HG02642 (cell line): ENCODE data around the gene TPRG1.

Experiments used
- ATAC-seq: cut with Tn5 transposase; IDR thresholded peaks from one replicate; pipeline ENCODE4 v1.9.1; 2021; ENCODE audit warnings: mild to moderate bottlenecking; ENCODE audit not compliant: unreplicated experiment, poor library complexity

Gene TPRG1

DNA sequence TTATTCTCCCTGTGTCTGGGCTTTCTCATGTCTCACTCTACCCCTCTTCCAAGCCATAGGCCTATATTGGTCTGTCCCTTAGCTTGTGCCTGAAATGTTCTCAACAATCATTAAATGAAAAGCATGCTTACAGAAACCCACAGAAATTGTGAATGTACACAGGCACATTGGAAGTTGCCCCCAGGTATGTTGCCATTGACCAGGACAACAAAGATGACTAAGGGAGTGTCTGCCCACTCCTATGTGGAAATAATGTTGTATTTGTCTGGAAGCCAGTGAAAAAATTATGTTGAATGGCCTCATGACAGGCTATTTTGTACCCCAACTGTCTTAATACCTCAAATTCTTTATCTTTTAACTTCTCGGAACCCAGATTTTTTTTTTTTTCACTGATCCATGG, 102.0 kb downstream of the TPRG1 start:
- ATAC-seq, result no peak

DNA sequence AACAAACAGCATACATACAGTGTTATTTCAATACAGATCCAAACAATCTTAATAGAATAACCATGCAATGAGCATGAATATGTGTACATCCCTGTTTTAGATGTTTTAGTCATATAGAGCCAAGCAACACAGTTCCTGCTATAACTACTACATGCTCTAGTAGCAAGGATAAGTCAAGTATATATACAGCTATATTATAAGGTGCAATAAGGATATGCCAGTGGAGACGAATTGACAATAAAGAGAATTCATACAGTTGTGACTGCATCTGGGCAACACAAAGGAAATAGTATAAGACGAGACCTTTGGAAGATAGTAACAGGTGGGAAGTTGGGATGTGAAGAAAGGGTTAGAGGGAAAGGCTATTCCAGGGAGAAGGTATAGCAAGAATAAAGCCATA, 103.4 kb downstream of the TPRG1 start:
- ATAC-seq, result no peak

DNA sequence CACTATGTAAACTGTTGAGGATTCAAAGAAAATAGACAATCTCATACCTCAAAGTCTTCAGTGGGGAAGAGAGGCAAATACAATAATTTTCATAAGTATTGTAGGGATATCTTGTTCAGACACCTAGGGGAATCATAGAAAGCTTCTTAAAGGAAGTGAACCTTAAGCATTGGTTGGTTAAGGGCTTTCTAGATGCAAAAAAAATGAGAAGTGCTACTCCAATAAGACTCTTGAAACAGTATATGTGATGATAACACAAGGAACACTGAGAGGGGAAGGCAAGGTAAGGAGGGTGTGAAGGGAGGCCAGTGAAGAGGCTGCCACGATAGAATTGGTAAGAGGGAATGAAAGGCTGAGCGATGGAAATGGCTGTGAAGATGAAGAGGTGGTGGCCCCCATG, 104.1 kb downstream of the TPRG1 start:
- no peak for ATAC-seq

DNA sequence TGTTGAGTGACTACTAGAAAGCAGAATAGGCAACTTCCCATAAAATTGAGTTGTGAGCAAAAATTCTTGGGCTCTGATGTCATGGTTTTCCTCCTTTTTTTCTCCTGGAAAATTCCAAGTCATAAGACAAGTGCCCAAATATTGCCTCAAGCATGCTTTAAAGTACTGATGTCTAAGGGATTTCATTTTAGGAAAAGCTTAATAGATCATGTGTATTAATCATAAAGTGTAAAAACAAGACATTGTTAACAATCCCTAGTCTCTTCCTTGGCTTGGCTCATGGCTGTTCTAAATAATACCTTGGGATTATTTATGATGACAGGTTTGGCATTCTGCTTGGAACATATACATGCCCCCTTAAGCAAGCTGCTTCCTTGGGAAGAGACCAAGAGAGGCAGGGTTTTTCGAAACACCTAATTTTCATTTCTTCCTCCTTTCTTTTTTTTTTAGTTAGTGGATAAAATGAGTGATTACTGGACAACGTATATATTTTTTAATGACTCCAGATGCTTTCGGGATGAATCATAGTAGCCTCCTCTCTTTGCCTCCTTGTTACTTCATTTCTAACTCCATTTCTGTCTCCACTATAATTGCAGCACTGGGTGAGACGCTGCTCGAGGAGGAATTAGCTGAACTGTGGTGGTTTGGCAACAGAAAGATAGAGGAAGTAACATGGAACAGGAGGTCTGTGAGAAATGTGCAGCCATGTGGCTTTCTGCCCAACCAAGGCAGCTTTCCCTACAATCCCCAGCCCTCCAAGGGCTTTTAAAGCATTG, 104.9 kb downstream of the TPRG1 start:
- no peak for ATAC-seq

DNA sequence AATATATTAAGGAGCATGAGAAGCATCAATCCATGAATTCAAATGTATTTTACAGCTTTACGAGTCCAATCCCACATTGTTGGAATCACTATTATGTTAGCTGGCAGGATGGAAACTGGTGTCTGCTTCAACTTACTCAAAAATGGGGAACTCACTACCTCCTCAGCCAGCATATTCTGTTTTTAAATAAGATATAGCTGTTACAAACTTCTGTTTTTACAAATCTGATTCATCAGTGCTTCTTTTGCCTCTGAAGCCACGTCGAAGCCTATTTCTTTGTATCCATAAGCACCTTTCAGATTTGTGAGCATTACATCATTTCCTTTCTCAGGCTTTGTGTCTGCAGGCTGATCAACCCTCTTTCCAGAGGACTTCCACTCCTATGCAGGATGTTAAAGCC, 105.9 kb downstream of the TPRG1 start:
- ATAC-seq, result no peak

DNA sequence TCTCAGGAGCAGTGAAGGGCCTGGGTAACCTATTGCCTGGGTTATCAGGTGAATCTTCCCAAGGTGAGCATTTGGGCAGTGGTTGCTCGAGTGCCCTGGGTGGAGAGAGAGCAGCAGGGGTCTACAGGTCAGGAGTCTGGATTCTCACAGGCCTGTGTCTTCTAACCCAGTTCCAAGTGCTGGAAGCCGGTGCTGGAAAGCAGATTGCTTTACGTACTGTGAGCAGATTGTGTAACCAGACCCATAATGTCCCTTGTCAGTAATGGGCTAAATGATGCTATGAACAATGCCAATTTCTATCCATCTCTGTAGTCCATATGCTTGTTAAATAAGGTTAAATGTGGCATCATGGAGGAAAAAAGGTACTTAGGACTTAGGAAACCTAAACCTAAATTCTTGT, 106.5 kb downstream of the TPRG1 start:
- ATAC-seq, result no peak

DNA sequence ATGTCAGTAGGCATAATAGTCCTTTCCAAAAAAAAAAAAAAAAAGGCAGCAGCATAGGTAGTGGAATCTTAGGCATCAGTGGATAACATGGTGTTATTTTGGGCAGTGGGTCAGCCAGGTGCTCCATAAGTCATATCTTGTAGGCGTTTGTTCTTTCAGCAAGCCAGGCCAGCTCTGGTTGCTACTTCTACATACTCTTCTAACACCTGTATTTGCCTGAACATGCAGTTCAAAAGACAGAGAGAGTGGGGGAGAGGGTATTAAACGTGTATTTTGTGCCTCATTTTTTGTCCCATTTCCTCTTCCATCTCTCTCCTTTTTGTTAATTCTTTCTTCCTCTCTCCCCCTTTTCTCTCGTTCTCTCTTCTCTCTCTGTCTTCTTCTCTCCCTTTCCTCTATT, 110.4 kb downstream of the TPRG1 start:
- no peak for ATAC-seq

DNA sequence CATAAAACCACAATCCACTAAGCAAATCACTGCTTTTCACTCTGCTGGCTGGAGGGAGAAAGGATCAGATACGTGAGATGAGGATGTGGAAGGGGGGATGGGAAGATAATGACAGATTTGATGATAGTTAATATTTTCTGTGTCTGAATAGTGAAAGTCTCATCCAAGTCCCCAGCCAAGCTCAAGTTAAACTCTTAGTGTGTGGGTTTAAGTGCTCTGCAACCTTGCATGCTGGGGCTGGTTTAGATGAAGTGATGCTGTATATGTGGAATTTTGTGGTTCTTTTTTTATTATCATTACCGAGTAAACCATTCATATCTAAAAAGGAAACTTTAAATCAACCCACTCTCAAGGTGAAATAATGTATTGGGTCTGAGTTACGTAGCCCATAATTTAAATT, 111.0 kb downstream of the TPRG1 start:
- no peak for ATAC-seq

DNA sequence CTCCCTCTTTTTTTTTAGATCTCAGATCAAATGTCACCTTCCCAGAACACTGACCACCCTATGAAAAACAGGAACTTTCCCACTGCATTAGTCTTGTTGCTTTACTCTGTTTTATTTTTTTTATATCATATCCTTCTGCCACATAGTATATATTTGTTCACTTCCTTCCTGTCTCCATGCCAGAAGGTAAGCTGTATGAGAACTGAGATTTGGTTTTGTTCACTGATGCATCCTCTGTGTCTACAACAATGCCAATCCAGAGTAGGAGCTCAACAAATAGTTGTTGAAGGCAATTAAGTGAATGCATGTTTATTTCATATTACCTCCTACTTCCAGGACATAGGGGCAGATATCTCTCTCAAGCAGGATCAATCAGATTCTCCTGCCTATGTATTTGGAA, 114.4 kb downstream of the TPRG1 start:
- no peak for ATAC-seq

DNA sequence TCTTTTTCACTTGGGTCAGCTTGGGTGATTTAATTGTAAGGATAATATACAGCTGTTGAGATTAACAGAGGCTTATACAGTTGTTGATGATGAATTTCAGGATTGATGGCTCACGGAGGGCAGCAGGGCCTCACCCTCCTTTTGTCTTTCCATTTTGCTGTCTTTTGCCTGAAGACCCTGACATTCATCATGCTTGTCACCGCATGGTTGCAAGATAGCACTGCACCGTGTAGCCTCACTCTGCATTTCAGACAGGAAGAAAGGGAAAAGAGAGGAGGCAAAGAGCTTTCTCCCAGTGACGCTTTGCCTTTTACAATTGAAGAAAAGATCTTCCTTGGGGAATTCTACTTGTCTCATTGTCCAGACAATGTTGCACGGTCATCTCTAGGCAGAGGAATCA, 115.1 kb downstream of the TPRG1 start:
- ATAC-seq, result no peak

DNA sequence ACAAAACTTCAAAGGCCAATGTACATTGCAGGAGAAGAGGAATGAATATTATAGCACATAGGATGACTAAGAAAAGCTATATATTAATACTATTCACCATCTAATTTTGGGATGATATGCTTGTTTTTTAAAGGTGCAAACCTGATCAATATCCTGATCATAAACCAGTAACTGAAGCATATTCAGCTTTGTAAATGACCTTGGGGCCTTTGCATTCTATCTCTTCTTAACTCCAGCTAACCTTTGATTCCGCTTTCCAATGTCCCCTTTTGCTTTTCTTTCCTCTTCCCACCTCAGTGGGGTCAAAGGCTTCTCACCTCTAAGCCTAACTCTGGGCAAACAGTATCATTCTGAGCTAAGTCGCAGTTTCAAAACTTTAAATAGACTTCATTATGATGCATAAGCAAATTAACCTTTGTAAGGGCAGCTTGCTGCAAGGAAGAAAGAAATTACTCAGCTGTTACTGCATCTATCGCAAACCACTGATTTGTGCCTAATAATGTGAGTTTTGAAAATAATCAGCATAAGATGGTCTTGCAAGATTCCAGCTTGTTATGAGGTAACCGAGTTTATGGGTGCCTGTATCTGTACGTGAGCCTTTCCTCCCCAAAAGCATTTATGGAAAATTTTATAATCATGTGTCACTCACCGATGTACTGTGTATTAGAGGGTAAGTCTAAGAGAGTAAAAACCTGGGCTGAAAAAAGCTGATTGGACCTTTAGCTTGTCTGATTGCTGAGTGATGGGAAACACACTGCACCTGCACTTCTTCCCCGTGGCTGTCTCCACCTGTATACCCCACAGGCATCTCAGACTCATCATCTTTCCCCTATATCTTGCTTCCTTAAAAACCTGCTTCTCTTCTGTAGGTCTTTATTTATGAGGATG, 116.8 kb downstream of the TPRG1 start:
- peak; percentile 93 for ATAC-seq

DNA sequence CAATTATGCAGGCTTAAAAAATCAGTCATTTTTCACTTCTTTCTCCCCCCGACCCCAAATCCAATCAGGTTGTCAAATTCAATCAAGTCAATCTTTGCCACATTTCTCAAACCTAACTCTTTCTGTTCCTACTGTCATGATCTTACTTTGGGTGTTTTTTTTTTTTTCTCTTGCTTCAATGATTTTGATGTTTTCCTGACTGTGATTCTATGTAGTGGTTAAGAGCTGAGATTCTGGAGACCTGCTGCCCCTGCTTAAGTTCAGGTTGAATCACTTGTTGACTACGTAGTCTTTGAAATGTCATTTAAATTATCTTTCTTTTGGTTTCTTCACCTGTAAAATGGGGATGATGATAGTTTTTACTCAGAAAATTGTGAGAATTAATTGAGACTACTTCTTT, 117.5 kb downstream of the TPRG1 start:
- ATAC-seq, result no peak

DNA sequence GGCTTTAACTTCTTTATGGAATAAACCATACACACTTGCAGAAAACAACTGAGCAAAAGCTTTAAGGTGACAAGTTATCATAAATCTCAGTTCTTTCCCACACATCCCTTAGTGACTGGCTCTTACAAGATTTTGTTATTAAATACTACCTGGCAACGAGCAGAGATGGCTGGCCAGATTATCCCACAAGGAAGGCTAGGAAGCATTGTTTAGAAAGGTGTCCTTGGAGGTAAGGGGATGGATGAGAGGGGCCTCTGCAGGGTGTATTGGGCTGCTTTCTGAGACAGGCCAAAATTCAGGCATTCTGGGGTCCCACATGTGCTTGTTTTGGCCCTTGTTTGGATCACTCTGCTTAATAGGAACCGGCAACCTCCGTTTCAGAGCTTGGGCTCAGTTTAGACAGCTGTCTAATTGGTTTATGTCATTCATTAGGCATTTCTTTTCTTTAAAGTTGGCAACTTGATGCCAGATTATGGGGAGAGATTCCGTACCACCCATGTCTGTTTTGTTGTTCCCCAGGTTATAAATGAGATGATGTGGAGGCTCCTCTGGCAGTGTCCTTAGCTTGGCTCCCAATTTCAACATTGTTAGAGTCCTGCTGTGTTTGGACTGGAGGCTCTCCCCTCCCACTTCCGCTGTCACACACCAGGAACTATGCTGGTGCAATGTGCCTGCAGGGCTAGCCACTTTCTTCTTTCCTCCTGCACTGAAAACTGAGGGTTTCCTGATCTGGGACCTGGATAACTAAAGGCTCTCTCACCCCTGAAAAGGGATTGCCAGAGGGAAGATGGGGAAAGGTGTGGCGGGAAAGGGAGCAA, 121.1 kb downstream of the TPRG1 start:
- ATAC-seq, result no peak

DNA sequence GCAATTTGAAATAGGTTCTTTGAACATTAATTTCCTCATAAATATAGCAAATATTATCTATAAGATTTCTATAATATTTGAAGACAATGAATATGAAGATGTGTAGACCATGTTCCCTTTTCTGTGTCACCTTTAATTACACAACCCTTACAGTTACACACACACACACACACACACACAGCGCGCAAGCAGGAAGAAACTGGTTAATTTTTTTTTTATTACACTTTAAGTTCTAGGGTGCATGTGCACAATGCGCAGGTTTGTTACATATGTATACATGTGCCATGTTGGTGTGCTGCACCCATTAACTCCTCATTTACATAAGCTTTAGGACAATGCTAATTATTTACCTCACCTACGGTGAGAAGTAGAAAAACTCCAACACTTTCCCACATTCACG, 122.9 kb downstream of the TPRG1 start:
- ATAC-seq, result no peak

DNA sequence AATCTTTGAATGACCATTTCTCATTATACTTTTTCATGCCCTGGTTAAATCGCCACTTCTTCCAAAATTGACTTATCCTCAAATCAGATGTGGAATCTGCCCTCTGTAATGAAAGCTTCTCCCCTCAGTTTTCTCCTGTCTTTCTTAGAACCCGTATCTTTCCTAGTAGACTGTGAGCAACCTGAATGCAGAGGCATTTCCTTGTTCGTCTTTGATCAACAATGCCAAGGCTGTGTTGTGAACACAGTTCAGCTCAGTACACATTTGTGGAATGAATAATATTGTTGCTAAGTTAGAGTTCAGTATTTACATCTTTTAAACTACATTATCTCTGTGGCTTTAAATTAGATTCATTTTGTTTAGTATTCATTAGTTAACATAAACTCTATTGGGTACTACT, 123.3 kb downstream of the TPRG1 start:
- no peak for ATAC-seq

DNA sequence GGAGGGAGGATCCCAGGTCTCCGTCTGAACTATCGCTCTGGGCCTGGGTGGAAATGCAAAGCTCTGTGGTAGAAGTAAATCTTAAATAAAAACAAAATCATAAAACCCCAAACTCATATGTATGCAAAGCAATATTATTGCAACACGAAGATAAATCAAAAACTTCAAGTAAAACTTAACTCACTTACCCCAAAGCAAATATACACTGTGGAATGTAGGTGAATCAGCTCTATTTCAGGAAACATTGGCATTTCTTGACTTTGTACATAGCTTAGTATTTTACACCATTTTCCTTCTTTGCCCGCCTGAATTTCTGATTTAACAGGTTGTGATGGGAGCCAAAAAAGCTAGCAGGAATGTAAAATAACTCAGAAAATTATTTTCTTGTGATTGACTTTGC, 126.2 kb downstream of the TPRG1 start:
- ATAC-seq, result no peak

DNA sequence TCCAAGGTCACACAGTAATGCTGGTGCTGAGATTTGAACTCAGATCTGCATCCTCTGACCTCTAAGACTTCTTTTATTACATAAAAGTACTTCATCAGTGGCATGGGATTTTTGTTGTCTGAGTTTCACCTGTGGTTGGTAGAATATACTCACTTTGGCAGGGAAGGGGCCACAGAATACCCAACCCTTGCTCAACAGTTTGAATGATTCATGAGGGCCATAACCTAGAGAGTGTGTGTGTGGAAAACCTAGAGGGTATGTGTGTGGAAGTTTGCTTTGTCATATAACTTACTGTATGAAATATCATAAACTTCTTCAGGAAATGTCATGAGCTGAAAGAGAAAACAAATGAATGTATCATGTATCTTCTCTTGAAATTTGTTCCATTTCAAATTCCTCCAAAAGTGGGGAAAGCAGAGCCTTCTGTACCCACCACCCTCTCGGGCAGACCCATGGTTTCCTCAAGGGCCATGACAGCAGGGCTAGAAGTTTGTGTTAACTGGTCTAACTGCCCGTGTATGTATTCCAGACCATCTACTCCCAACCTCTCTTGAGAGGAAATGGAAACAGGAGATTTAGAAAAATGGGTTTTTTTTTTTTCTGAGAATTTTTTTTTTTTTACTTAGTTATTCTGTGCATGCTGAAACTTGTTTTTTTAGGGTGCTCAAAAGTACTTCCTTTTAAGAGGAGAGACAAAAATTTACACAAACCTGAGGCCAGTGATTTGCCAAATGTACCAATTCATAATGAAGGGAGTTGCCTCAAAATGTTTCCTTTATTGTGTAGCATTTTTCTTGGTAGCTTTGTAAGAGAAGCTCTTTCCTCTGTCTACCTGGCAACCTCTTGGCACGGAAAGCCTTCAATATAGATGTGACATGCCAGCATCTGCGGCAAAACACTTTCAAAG, 127.0 kb downstream of the TPRG1 start:
- ATAC-seq, result no peak

DNA sequence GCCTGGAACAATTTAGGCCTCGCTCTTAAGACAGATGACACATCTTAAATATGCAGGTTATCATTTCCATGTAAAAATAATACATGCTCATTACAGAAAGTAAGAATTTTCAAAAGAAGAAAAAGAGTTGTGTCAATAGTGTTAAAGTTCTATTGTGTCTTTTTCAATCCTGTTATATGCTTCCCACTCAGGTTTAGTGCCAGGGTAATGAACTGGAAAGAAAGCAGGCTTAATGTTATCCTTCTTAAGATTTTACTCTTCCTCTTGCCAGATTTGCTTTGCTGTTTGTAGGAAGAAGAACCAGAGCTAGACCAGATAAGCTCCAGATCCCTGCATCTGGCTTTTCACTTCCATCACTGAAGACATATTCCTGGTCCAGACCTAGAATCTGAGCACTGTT, 128.6 kb downstream of the TPRG1 start:
- no peak for ATAC-seq

DNA sequence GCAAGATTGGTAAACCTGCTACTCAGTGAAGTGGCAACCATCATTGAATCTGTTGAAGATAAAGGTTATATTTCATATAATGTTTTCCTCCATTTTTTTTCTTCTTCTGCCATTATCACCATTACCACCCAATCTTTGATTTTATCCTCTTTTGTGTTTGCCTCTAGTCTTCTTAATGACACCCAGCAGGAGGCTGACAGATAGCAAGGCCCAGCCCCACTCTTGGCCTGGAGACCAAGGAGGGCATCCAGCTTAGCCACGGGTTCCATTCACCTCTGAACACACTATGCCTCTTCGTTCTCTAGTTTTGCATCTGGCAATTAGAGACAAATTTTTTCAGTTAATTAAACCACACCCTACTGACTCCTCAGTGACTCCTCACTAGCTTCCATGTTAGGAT, 129.7 kb downstream of the TPRG1 start:
- no peak for ATAC-seq

DNA sequence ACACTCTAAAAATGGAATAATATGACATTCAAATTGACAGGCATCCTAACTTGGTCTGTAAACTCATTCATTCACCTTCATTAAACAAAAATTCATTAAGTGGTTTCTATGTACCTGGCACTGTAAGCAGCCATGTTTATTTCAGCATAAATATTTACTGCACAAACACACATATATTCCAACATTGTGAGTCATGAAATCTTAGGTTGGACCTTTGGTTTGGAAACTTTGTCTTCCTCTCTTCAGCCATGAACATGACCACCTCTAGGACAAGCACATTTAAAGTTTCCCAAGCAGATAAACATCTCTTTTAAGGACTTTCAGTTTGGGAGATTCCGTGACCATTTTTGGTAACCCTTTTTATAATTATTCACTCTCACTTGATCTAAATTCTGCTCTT, 131.8 kb downstream of the TPRG1 start:
- no peak for ATAC-seq
